Stimulated activated CD4-positive, alpha-beta T cell treated with anti-CD3 and anti-CD28 coated beads, TNF-alpha, amount 100 ng/mL, for 48 hours (primary cell): Measurements from ENCODE around the gene RABEPK.
"Not testable (repeated sequence)": the region's sequence is repeated elsewhere in the genome, so short reads cannot be mapped to it uniquely, and the experiment has no call there.

Source experiments
- DNase-seq, 3 donors: peaks; one replicate each; pipeline ENCODE4 v3.0.0-alpha.2; 2020; ENCODE audit warnings: low read depth in 3 of 3

Gene RABEPK

DNA sequence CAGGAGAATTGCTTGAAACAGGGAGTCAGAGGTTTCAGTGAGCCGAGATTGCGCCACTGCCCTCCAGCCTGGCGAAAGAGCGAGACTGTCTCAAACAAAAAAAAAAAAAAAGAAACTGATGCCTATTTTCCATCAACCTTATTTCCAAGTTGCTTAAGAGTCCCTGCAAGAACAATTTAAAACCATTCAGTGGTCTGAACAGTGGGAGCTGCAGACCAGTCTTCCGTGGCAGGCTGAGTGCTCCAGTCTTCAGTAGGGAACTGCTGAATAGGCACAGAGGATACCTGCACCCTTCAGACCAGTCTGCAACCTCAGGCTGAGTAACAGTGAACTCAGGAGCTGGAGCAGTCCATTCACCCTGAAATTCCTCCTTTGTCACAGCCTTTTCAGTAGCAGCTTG lies 5.9 kb upstream of the RABEPK start:
- not testable (repeated sequence) for DNase-seq

DNA sequence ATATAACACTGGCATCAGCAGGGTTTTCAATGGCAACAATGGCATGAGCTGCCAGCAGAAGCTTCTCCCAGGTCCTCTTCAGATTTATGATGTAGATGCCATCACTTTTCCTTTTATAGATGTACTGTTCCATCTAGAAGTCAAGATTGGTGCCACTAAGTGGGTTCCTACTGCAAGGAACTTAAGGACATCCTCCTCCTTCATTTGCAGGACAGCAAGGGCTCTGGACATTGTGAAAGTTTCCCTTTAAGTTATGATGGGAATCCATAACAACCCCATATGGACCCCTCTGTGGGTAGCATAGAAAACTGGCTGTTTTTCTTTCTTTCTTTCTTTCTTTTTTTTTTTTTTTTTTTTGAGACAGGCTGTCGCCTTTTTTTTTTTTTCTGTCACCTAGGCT lies 4.8 kb upstream of the RABEPK start:
- not testable (repeated sequence) for DNase-seq

- no peak for DNase-seq
Observed at GRCh38 chr9:125202846-125203618, 2.7 kb downstream of the RABEPK start.

DNA sequence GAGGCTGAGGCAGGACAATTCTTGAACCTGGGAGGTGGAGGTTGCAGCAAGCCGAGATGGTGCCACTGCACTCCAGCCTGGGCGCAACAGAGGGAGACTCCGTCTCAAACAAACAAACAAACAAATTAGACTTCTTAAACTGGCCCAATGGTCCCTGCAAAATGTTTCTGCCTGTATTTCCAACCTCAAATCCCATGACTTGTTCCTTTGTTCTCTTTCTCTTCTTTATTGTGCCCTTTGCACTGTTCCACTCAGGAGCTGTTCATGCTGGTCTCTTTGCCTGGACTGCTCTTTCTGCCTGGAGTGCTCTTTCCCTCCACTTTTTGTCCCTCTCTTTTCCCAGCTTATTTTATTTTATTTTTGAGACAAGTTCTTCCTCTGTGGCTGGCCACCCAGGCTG lies 4.1 kb downstream of the RABEPK start:
- DNase-seq = no peak

DNA sequence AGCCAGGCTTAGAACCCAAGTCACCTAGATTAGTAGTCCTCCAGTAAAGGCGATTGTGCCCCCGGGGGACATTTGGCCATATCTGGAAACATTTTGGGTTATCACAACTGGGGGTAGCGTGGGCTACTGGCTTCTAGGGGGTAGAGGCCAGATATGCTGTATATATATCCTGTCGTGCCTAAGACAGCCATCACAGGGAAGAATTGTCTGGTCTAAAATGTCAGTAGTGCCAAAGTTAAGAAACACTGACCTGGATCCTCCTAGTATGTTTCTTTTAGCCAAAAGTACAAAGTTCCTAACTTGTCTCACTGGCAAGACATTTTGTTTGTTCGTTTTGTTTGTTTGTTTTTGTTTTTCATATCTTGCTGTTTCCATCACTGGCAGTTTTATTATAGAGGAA lies 13.8 kb downstream of the RABEPK start:
- no peak for DNase-seq

DNA sequence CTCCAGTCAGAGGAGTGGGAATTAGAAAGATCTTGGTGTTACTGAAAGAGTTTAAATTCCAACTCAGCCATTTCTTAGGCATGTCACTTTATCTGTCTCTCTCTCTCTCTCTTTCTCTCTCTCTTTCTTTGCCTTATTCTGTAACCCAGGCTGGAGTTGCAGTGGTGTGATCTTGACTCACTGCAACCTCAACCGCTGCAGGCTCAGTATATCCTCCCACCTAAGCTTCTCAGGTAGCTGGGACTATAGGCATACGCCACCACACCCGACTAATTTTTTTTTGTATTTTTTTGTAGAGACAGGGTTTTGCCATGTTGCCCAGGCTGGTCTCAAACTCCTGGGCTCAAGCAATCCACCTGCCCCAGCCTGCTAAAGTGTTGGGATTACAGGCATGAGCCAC lies 18.3 kb downstream of the RABEPK start:
- no peak for DNase-seq

DNA sequence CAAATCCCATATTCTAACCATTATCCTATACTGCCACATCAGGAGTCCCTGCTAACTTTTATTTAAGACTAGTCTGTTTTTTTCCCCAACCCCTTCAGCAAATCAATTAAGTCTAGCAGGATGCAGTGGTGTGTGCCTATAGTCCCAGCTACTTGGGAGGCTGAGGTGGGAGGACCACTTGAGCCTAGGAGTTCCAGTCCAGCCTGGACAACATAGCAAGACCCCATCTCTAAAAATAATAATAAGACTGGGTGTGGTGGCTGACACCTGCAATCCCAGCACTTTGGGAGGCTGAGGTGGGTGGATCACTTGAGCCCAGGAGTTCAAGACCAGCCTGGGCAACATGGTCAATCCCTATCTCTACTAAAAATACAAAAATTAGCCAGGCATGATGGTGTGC lies 24.5 kb downstream of the RABEPK start:
- DNase-seq = not testable (repeated sequence)

DNA sequence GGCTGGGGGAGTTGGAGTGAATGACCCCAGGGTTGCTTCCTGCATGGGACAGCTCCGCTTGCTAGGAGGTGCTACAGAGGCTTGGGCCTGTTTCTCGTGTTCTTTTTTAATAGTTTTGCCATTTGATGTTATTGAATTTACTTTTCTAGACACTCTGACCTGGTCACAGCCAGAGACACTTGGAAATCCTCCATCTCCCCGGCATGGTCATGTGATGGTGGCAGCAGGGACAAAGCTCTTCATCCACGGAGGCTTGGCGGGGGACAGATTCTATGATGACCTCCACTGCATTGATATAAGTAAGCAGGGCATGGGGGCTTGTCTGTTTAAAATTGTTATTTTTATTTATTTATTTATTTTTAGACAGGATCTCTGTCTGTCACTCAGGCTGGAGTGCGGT lies 27.4 kb downstream of the RABEPK start:
- no peak for DNase-seq

- no peak for DNase-seq
Observed at GRCh38 chr9:125233678-125234077, 33.3 kb downstream of the RABEPK start.

DNA sequence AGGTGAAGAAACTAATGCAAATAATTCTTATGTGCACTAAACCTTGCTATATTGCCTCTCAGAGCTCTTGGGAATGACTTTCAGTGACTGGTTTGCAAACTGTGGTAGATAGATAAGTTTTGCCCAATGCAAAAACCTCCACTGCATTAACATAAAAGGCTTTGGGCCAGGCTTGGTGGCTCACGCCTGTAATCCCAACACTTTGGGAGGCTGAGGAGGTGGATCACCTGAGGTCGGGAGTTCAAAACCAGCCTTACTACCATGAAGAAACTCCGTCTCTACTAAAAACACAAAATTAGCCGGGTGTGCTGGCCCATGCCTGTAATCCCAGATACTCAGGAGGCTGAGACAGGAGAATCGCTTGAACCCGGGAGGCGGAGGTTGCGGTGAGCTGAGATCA lies 33.8 kb downstream of the RABEPK start:
- not testable (repeated sequence) for DNase-seq

- DNase-seq = no peak
Observed at GRCh38 chr9:125235804-125236519, 35.6 kb downstream of the RABEPK start.

GRCh38 chr9:125236520-125237159 lies 36.3 kb downstream of the RABEPK start:
- not testable (repeated sequence) for DNase-seq

GRCh38 chr9:125238127-125238914 lies 38.0 kb downstream of the RABEPK start:
- no peak for DNase-seq

GRCh38 chr9:125238915-125239446 lies 38.6 kb downstream of the RABEPK start:
- no peak for DNase-seq

DNA sequence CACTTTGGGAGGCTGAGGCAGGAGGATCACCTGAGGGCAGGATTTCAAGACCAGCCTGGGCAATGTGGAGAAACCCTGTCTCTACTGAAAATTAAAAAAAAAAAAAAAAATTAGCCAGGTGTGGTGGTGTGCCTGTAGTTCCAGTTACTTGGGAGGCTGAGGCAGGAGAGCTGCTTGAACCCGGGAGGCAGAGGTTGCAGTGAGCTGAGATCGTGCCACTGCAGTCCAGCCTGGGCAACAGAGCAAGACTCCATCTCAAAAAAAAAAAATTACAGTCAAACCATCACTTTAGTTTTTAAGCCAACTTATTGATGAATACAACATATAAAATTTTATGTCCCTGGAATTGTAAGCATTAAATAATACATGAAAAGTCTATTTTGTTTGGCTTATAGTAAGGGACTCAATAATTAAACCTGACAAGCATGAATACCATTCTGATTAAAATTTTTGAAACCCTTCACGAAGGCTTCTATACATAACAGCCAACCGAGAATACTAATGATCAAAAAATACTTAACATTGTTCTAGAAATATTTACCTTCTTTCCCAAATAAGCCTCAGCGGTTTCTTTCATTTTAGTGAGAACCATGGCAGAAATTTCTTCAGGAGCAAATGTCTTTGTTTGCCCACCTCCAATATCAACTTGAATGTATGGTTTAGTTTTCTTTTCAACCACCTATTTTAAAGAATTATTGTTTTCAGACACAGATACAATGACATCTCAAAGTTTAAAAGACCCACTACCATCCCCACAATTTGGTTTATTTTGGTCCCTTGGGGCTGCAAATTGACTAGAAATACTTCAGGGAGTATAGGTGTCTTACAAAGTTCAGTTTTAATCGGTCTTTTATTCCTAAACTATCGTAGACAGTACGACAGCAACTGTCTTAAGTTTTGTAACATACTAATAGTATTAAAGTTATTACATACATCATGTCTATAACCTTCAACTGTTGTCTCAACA lies 39.6 kb downstream of the RABEPK start:
- DNase-seq = no peak

DNA sequence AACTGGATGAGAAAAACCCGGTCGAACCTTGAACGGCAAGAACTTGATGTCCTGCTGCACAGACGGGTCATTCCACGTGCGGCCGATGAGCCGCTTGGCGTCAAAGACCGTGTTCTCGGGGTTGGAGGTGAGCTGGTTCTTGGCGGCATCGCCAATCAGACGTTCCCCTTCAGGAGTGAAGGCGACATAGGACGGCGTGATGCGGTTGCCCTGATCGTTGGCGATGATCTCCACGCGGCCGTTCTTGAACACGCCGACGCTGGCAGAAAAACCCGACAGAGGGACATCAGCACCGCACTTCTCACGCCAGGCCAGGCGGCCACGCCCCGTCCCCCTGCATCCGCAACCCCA lies 40.3 kb downstream of the RABEPK start:
- DNase-seq = peak; percentile 6 to 32 (median 25)

GRCh38 chr9:125241000-125241862 lies 40.9 kb downstream of the RABEPK start, which contains the start of gene HSPA5:
TSS of gene HSPA5 (minus strand) at chr9:125241343. CDS start at chr9:125241126, 217 bp downstream.
- DNase-seq = peak; percentile 98 to 100 (median 99)

DNA sequence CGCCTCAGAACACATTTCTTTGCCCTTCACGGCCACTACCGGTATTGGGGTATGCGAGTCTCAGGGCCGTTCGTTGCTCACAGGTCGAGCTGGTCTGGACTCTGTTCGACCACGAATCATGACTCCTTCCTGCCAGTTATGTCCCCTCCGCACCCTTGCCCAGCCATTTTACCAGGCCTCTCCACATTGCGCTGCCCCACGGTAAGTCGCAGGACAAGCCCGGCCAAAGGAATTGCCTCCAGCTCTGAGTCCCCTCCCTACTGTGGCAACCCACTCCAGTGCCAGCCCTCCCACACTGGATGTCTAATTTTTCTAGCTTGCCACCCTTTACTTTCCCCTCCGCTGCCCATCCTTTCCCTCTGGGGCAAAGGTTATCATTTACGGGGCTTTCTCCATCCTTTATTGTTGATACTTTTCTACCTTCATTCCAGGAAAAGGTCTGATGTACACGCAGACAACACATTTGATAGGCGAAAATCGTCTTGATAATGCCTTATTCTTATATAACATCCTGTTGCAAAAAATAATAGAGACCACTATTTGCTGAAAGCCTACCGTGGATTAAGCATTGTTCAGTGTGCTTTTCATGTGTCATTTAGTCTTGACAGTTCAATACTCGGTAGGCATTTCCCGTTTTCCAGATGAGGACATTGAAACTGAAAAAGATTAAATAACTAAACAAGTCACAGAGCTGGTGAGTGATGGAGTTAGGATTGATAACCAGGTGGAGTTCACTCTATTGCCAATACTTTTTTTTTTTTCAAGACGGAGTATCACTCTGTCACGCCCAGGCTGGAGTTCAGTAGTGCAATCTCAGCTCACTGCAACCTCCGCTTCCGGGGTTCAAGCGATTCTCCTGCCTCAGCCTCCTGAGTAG lies 41.8 kb downstream of the RABEPK start:
- DNase-seq = no peak
